Measurements from ENCODE around the gene SH3GL3. TPM values are rescaled to one million over a fixed set of nuclear protein-coding genes. Genes with fewer than 3 reads are reported as not detected.

SH3GL3 gene
- total and polyA plus RNA-seq, 2 of the 4 experiments (the other 2 are of a cell fraction): not detected

GRCh38 chr15:83545804-83546511 is 98.8 kb downstream of the SH3GL3 start:
- Histone ChIP-seq H4K20me1 (ENCODE audit: insufficient read depth, low read length) (no peaks in the 10 kb centered on the region), H3K9me1 (ENCODE audit: insufficient read depth, low read length) (no peaks in the 10 kb centered on the region), H2AFZ (replicated peaks; ENCODE audit: low read length, poor library complexity) (no peak overlapping the region), H4K5ac (ENCODE audit: low read depth, low read length) (no peak overlapping the region), H3K23ac (ENCODE audit: low read depth, low read length) (no peak overlapping the region), H2BK15ac (ENCODE audit: low read depth, low read length) (no peak overlapping the region), H2BK5ac (ENCODE audit: low read depth, low read length, poor library complexity, severe bottlenecking) (no peak overlapping the region), H4K91ac (ENCODE audit: insufficient read depth, low read depth, low read length) (no peak overlapping the region), H3K4ac (ENCODE audit: low read depth, low read length) (no peak overlapping the region), H3K18ac (ENCODE audit: low read depth, low read length) (no peak overlapping the region), H3K79me1 (ENCODE audit: low read depth in 1 of 2, low read length in 2 of 2) (no peaks in the 10 kb centered on the region), H2AK5ac (ENCODE audit: low read depth, low read length) (no peak overlapping the region), H3K9ac (ENCODE audit: low read depth, low read length) (no peak overlapping the region), H3K4me1 (ENCODE audit: control insufficient read depth, insufficient read depth, low read length) (no peaks in the 10 kb centered on the region), H3K14ac (replicated peaks; ENCODE audit: low read depth, low read length) (no peak overlapping the region), H3K56ac (ENCODE audit: extremely low read depth, insufficient read depth, low read length) (no peak overlapping the region), H3K27me3 (ENCODE audit: control insufficient read depth, insufficient read depth, low read length) (no peaks in the 10 kb centered on the region), H2BK20ac (ENCODE audit: low read depth, low read length) (no peak overlapping the region), H3K4me2 (ENCODE audit: low read depth, low read length) (no peak overlapping the region), H4K8ac (ENCODE audit: low read depth in 2 of 2, low read length in 2 of 2) (no peak overlapping the region), H3K4me3 (ENCODE audit: insufficient read depth, low read depth, low read length) (no peak overlapping the region), H2AK9ac (replicated peaks; ENCODE audit: low read depth, low read length, poor library complexity) (no peak overlapping the region), H3K9me3 (ENCODE audit: control insufficient read depth, insufficient read depth, low read length) (no peaks in the 10 kb centered on the region), H2BK120ac (ENCODE audit: low read depth, low read length) (no peak overlapping the region), H3K36me3 (ENCODE audit: control insufficient read depth, insufficient read depth, low read length) (no peaks in the 10 kb centered on the region), H3K27ac (ENCODE audit: insufficient read depth, low read length) (no peak overlapping the region)
- ChIA-PET CTCF (no interaction called here), POLR2A (ENCODE audit: unreplicated experiment) (no interaction called here)
- TF ChIP-seq CTCF (conservative IDR thresholded peaks at IDR 0.05; ENCODE audit: low read depth, low read length): no peak
- TF ChIP-seq MXI1 (IDR thresholded peaks at IDR 0.05; ENCODE audit: borderline replicate concordance, low read depth, low read length): no peak
- DNase-seq (no peak), ATAC-seq (ENCODE audit: low read depth) (no peak)
- BruUV-seq (replicated peaks): no TSS peak
- intact Hi-C loops (cut with micrococcal nuclease): no loop called here
- dilution Hi-C loops (cut with HindIII; ENCODE audit: low sequenced_read_pairs, unreplicated experiment): no loop called here
- WGBS, 2 experiments (ENCODE audit: extremely low coverage in 2 of 2, insufficient read length in 1 of 2): no CpG with 5 or more reads among the region's 1 CpG
- in situ Hi-C loops (cut with MboI; ENCODE audit: low sequenced_read_pairs): no loop called here
